Colonic mucosa (tissue), 4 donors: ENCODE data around the gene COL6A3. TPM values are rescaled to one million over a fixed set of nuclear protein-coding genes. Genes with fewer than 3 reads are reported as not detected.
"Not testable (repeated sequence)": the region's sequence is repeated elsewhere in the genome, so short reads cannot be mapped to it uniquely, and the experiment has no call there.

ENCODE experiments used
- DNase-seq: peaks from one replicate; pipeline ENCODE4 v3.0.0-alpha.2; 2020
- H3K27ac ChIP-seq: fragments of 200-600 bp; one replicate; pipeline ENCODE4 v1.8.0; 2021
- H3K27me3 ChIP-seq: fragments of 200-600 bp; one replicate; pipeline ENCODE4 v1.8.0; 2021
- H3K36me3 ChIP-seq: fragments of 200-600 bp; one replicate; pipeline ENCODE4 v1.8.0; 2021
- H3K4me1 ChIP-seq: fragments of 200-600 bp; one replicate; pipeline ENCODE4 v1.8.0; 2021; ENCODE audit warnings: mild to moderate bottlenecking
- H3K4me3 ChIP-seq: fragments of 200-600 bp; one replicate; pipeline ENCODE4 v1.8.0; 2021
- H3K9ac ChIP-seq, 2 donors: one replicate each; pipeline ENCODE4 v1.7.0; 2013; ENCODE audit warnings: control low read depth in 2 of 2, low read depth in 2 of 2, low read length in 2 of 2
- H3K9me3 ChIP-seq: fragments of 200-600 bp; one replicate; pipeline ENCODE4 v1.8.0; 2021
- intact Hi-C: fragments of 100-400 bp; cut with DNase I; formaldehyde crosslinking; loops from one replicate; pipeline ENCODE4 v1.14.1; 2022
- total RNA-seq, 2 donors: library from RNA; stranded (reverse); fragmentation: NEBNext Ultra II Directional in 1 of 2; extraction: Animal tissue kit (Norgen Biotek cat#: 25700) in 1 of 2; gene quantifications; one replicate each; pipeline ENCODE4 v1.2.1, GENCODE V29; 2021
- TF ChIP-seq, protein P1 (sequence below): fragments of 200-600 bp; IDR thresholded peaks from one replicate; pipeline ENCODE4 v1.8.0; 2022; ENCODE audit warnings: antibody characterized with exemption, mild to moderate bottlenecking
- donor health status: healthy.
- donor health status: DM: no; HTN: no; CAD: no.
- donor health status: DM: no; HTN: no; CAD: no.

Gene COL6A3
- total RNA-seq, 2 donors from 2014 or later = 28.4 to 80.9 TPM

DNA sequence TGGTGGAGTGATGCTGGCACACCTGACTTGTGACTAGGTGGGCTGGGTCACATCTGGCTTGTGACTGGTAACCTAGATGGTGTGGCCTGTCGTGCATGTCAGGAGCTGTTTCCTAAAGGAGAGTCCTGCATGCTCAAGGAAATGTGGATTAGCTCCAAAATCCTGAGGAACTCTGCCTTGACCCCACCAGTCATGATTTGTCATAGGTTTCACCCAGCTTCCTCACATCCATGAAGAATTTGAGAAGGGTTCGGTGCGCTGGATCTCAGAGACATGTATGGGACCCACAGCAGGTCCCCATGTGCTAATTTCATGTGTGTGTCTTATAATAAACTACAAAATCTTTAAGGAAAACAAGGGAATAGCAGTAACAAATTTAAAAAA is 107.2 kb downstream of the COL6A3 start:
- no peaks in the 10 kb centered on the region for H3K27me3 ChIP-seq
- DNase-seq = no peak
- no peaks in the 10 kb centered on the region for H3K4me1 ChIP-seq
- TF ChIP-seq, protein P1, sequence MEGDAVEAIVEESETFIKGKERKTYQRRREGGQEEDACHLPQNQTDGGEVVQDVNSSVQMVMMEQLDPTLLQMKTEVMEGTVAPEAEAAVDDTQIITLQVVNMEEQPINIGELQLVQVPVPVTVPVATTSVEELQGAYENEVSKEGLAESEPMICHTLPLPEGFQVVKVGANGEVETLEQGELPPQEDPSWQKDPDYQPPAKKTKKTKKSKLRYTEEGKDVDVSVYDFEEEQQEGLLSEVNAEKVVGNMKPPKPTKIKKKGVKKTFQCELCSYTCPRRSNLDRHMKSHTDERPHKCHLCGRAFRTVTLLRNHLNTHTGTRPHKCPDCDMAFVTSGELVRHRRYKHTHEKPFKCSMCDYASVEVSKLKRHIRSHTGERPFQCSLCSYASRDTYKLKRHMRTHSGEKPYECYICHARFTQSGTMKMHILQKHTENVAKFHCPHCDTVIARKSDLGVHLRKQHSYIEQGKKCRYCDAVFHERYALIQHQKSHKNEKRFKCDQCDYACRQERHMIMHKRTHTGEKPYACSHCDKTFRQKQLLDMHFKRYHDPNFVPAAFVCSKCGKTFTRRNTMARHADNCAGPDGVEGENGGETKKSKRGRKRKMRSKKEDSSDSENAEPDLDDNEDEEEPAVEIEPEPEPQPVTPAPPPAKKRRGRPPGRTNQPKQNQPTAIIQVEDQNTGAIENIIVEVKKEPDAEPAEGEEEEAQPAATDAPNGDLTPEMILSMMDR = no peak
- no peak overlapping the region for H3K4me3 ChIP-seq
- H3K9ac ChIP-seq = no peak overlapping the region
- H3K27ac ChIP-seq = no peak overlapping the region
- H3K36me3 ChIP-seq = no peaks in the 10 kb centered on the region
- intact Hi-C loops = no loop called here
- no peaks in the 10 kb centered on the region for H3K9me3 ChIP-seq

DNA sequence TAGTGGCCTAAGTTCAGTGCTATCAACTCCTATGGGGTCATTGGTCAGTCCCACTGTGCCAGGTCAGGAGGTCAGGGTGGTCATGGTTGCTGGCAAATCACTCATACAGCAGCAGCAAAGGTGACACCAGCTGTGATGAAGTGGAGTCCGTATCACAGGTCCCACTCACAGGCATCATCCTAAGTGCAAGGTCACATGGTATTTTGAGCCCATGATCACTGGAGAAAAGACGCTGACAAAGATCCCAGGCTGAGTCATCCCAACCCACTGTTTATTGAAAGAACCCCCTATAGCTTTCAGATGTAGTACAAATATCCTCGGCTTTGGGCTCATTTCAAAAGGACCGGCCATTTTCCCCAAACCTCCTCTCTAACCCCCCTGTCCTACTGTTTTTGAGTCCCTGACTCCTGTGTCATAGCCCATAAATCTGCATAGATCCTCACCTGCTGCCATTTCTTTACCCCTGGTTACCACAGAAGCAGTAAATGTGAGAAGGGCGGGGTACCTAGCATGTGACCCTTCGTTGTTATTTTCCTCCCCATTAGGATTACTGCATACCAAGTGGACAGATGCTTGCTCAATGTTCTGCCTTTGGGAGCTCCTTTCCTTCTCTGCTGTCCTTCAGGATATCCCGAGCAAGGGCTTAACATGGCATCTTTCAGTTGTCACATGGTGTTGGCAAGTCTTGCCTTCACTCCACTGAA is 107.7 kb downstream of the COL6A3 start:
- no peak for DNase-seq
- intact Hi-C loops = no loop called here
- no peak overlapping the region for H3K27ac ChIP-seq

DNA sequence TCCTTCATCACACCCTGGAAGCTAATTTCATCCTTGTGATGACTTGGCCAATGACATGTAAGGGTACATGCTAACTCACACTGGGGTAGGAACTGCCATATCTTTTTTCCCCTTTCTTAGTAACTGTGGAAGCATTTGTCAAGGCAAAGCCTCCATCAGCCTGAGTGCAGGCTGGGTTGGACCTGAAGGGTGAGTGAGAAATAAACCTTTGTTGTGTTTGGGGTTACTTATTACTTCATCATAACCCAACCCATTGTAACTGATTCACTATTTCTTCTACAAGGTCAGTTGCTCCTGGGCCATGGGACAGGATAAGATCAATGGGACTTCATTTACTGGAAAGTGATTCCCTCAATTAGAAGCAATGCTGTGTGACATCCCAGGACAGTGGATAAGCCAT is 108.4 kb downstream of the COL6A3 start:
- no peak for DNase-seq
- H3K9ac ChIP-seq = no peak overlapping the region
- intact Hi-C loops = no loop called here
- no peaks in the 10 kb centered on the region for H3K27me3 ChIP-seq
- H3K36me3 ChIP-seq = no peaks in the 10 kb centered on the region
- TF ChIP-seq, protein P1 = no peak
- H3K27ac ChIP-seq = no peak overlapping the region
- H3K9me3 ChIP-seq = no peaks in the 10 kb centered on the region
- H3K4me3 ChIP-seq = no peak overlapping the region
- H3K4me1 ChIP-seq = no peaks in the 10 kb centered on the region

More for the DNA sequence above, 107.7 kb downstream of the COL6A3 start:
- Histone ChIP-seq H3K27me3 (no peaks in the 10 kb centered on the region), H3K36me3 (no peaks in the 10 kb centered on the region), H3K4me3 (no peak overlapping the region), H3K9me3 (no peaks in the 10 kb centered on the region), H3K9ac (no peak overlapping the region), H3K4me1 (no peaks in the 10 kb centered on the region)
- TF ChIP-seq, protein P1 = no peak

DNA sequence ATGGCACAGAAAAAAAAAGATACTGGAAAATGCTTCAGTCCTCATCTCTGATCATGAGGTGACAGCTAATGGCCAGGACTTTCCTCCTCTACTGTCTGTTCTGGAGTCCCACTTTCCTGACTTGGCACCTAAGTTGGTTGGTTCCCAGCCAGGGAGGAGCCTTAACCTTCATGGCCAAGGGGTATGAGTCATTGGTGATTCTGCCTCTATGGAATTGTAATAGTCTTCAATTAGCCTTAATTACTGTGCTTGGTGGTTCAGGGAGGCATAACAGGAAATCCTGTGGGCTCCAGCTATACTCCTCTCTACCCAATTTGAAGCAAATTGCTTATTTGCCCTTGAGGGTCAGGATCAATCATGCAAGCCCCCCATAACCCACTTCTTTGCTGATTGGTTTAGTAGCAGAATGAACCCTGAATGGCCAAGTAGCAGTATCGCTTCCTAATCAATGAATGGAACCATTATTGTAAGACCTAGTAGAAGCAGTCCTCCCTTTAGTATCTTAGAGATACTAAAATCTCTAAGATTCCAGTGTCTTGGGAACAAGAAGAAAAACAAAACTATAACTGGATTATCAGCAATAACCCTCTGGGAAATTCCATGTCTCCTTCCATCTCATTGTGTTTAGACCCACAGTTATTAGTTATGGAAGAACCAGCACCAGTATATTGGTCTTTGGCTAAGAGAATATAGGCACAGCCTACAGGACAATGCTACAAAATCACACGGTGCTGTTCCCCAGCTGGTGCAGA is 109.0 kb downstream of the COL6A3 start:
- Histone ChIP-seq H3K27me3 (no peaks in the 10 kb centered on the region), H3K9ac (no peak overlapping the region), H3K27ac (no peak overlapping the region), H3K4me1 (no peaks in the 10 kb centered on the region), H3K4me3 (no peak overlapping the region), H3K9me3 (no peaks in the 10 kb centered on the region), H3K36me3 (no peaks in the 10 kb centered on the region)
- no peak for DNase-seq
- intact Hi-C loops = no loop called here
- TF ChIP-seq, protein P1 = no peak

DNA sequence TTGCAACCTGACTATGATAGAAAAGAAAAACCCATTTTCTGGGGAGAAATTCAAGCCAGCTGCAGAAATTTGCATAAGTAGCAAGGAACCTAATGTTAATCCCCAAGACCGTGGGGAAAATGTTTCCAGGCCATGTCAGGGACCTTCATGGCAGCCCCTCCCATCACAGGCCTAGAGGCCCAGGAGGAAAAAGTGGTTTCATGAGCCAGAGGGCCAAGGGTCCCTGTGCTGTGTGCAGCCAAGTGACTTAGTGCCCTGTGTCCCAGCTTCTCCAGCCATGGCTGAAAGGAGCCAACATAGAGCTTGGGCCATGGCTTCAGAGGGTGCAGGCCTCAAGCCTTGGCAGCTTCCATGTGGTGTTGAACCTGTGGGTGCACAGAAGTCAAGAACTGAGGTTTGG is 110.7 kb downstream of the COL6A3 start:
- intact Hi-C loops, H3K4me1 ChIP-seq: not testable (repeated sequence)

DNA sequence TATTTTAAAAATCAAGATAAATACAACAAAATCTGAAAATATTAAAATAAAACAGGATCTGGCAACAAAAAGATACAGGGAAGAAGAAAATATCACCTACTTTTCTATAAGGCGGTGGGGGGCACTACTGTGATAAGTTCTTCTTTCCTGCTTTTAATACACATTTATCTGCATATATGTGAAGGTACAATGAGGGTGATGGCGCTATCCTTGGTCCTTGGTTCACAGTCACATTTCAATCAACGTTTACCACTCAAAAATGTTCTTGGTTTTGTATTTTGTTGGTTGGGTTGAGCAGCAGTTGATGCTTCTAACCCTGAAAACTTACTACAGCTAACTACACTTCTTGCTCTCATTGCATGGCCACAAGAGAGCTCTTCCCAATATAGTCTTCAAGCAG is 112.4 kb downstream of the COL6A3 start:
- DNase-seq = no peak
- Histone ChIP-seq H3K4me1 (no peaks in the 10 kb centered on the region), H3K27ac (no peak overlapping the region), H3K36me3 (no peaks in the 10 kb centered on the region), H3K4me3 (no peak overlapping the region), H3K9me3 (no peaks in the 10 kb centered on the region), H3K27me3 (no peaks in the 10 kb centered on the region), H3K9ac (no peak overlapping the region)
- intact Hi-C loops = no loop called here
- TF ChIP-seq, protein P1 = no peak

More for the DNA sequence above, 110.7 kb downstream of the COL6A3 start:
- not testable (repeated sequence) for H3K9ac ChIP-seq, DNase-seq, H3K36me3 ChIP-seq, H3K27ac ChIP-seq, H3K27me3 ChIP-seq, H3K4me3 ChIP-seq, H3K9me3 ChIP-seq
